Tibial artery (tissue), 4 donors: ENCODE results near the gene NRSN2.
"Not testable (repeated sequence)": the region's sequence is repeated elsewhere in the genome, so short reads cannot be mapped to it uniquely, and the experiment has no call there.

Source experiments
- DNase-seq, 2 donors: peaks; one replicate each; pipeline ENCODE4 v3.0.0-alpha.2; 2019
- H3K27ac ChIP-seq, 2 donors: fragments of 200-600 bp; sonication (generic) in 1 of 2; 1 replicate in 1 of 2; 2 replicates in 1 of 2; pipeline ENCODE4 v1.5.1; 2018 to 2019; ENCODE audit warnings: mild to moderate bottlenecking in 1 of 2
- H3K27me3 ChIP-seq, 2 donors: fragments of 200-600 bp; sonication (generic) in 1 of 2; one replicate each; pipeline versions ENCODE4 v1.5.1 to v1.6.0; 2016 to 2019
- H3K36me3 ChIP-seq, 3 donors: fragments of 200-600 bp; sonication (generic) in 2 of 3; one replicate each; pipeline ENCODE4 v1.5.1; 2016 to 2019; ENCODE audit warnings: mild to moderate bottlenecking in 2 of 3
- H3K4me1 ChIP-seq, 4 donors: fragments of 200-600 bp; sonication (generic) in 2 of 4; 1 replicate in 3 of 4; 2 replicates in 1 of 4; pipeline ENCODE4 v1.5.1; 2016 to 2019
- H3K4me3 ChIP-seq, 2 donors: fragments of 200-600 bp; sonication (generic) in 1 of 2; 1 replicate in 1 of 2; 2 replicates in 1 of 2; pipeline ENCODE4 v1.5.1; 2018 to 2019; ENCODE audit warnings: mild to moderate bottlenecking in 2 of 2
- H3K9me3 ChIP-seq, 3 donors: fragments of 200-600 bp; sonication (generic) in 1 of 3; one replicate each; pipeline ENCODE4 v1.5.1; 2016 to 2019
- intact Hi-C: fragments of 100-400 bp; cut with DNase I; formaldehyde crosslinking; loops from one replicate; pipeline ENCODE4 v1.15.0; 2023; ENCODE audit warnings: low total_unique reads
- TF ChIP-seq, protein P1 (sequence below), 2 experiments: fragments of 200-600 bp in 1 of 2; fragments of 450-650 bp in 1 of 2; IDR thresholded peaks; one replicate each; pipeline ENCODE4 v1.5.1; 2017 to 2019; ENCODE audit warnings: antibody characterized with exemption in 2 of 2, mild to moderate bottlenecking in 1 of 2, moderate library complexity in 1 of 2

Gene NRSN2

DNA sequence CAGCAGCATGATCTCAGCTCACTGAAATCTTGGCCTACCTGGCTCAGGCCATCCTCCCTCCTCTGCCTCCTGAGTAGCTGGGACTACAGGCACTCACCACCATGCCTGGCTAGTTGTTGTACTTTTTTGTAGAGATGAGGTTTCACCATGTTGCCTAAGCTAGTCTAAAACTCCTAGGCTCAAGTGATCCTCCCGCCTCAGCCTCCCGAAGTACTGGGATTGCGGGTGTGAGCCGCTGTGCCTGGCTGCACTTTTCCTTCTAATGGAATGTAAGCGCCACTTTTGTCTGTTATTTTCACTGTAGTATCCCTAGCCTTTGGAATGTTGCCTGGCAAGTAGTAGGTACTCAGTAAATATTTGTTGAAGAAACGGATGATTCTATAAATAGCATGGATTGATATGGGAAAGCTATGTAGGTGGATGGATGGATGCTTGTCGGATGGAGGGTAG, 23.3 kb downstream of the NRSN2 start:
- Histone ChIP-seq H3K9me3 (no peaks in the 10 kb centered on the region), H3K4me3 (no peak overlapping the region), H3K4me1 (peaks cover 0 to 9% (median 0%) of the 10 kb centered on the region in 4 donors), H3K27me3 (no peaks in the 10 kb centered on the region), H3K36me3 (no peaks in the 10 kb centered on the region), H3K27ac (no peak overlapping the region)
- TF ChIP-seq, protein P1, sequence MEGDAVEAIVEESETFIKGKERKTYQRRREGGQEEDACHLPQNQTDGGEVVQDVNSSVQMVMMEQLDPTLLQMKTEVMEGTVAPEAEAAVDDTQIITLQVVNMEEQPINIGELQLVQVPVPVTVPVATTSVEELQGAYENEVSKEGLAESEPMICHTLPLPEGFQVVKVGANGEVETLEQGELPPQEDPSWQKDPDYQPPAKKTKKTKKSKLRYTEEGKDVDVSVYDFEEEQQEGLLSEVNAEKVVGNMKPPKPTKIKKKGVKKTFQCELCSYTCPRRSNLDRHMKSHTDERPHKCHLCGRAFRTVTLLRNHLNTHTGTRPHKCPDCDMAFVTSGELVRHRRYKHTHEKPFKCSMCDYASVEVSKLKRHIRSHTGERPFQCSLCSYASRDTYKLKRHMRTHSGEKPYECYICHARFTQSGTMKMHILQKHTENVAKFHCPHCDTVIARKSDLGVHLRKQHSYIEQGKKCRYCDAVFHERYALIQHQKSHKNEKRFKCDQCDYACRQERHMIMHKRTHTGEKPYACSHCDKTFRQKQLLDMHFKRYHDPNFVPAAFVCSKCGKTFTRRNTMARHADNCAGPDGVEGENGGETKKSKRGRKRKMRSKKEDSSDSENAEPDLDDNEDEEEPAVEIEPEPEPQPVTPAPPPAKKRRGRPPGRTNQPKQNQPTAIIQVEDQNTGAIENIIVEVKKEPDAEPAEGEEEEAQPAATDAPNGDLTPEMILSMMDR (IDR thresholded peaks at IDR 0.05) = no peak
- intact Hi-C loops = no loop called here
- DNase-seq = no peak

DNA sequence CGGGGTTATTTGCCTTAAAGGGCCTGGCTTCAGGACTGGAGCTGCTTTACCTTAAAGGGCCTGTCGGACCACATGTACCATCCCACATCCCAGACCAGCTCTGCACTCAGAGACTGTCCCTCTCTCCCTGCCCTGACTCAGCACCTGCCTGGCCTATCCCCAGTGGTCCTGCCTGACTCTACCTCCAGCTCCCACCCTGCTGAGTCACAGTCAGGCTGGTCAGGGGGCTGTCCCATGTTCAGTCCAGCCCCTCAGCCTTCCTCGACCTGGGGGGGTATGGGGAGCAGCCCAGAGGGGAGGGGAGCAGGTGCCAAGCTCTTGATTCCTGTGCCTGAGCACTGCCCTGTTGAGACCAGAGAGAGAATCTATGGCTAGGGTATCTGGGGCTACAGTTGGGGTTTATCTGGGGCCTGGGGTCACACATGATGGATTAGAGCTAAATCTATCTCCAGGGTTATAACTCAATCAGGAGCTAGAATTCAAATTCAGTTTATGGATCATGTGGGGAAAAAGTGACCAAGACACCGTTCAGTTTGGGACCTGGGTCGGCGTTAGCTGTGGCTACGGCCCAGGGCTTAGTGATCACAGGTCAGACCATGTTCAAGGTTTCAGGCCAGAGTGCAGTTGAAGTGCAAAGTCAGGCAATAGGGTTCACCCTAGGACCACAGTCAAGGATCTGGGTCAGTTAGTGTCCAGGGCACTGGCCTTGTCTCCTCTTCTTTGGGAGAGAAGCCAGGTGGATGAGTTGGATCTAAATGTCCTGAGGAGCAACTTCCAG, 24.3 kb downstream of the NRSN2 start:
- DNase-seq = no peak
- H3K9me3 ChIP-seq = no peaks in the 10 kb centered on the region
- TF ChIP-seq, protein P1 (IDR thresholded peaks at IDR 0.05) = no peak
- H3K36me3 ChIP-seq = no peaks in the 10 kb centered on the region
- no peak overlapping the region for H3K27ac ChIP-seq
- peaks cover 0 to 9% (median 0%) of the 10 kb centered on the region in 4 donors for H3K4me1 ChIP-seq
- intact Hi-C loops = no loop called here
- H3K4me3 ChIP-seq = no peak overlapping the region
- H3K27me3 ChIP-seq = no peaks in the 10 kb centered on the region

DNA sequence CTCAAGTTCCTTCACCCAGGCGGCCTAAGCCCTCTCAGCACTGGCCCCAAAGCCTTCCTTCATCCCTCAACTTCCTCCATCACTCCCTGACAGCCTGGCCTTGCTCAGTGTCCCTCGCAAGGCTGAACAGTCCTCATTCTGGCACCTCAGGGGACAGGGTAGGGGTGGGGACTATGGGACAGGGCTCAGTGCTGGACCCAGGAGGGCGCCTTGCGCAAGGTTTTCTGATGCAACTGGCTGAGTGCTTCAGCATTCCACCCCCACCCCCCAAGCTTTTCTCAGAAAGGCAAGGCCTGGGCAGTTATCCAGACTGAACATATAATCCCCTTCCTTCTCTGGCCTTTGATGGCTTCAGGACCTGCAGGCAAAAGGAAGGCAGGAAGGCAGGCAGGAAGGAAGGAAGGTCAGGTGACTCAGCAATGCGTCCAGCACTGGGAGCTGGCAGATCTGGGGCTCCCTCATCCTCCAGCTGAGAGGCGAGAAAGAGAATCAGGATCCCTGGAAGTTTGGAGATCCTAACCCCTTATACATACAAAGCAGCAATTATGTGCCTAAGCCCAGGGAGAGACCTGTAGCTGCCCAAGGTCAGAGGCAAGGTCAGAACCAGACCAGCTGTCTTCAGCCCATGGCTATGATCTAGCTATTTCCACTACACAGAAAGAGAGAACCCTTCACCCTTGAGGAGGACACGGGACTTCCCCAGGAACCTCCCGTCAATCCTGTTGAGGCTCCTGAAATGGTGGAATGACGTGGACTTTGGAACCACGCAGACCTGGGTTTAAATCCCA, 25.0 kb downstream of the NRSN2 start:
- TF ChIP-seq, protein P1 (IDR thresholded peaks at IDR 0.05) = no peak
- no peak overlapping the region for H3K4me3 ChIP-seq
- H3K9me3 ChIP-seq = no peaks in the 10 kb centered on the region
- H3K27ac ChIP-seq = no peak overlapping the region
- H3K4me1 ChIP-seq = peaks cover 0 to 9% (median 0%) of the 10 kb centered on the region in 4 donors
- no peaks in the 10 kb centered on the region for H3K27me3 ChIP-seq
- H3K36me3 ChIP-seq = no peaks in the 10 kb centered on the region
- peak in 1 of 2 donors; percentile 43 for DNase-seq
- intact Hi-C loops = no loop called here

DNA sequence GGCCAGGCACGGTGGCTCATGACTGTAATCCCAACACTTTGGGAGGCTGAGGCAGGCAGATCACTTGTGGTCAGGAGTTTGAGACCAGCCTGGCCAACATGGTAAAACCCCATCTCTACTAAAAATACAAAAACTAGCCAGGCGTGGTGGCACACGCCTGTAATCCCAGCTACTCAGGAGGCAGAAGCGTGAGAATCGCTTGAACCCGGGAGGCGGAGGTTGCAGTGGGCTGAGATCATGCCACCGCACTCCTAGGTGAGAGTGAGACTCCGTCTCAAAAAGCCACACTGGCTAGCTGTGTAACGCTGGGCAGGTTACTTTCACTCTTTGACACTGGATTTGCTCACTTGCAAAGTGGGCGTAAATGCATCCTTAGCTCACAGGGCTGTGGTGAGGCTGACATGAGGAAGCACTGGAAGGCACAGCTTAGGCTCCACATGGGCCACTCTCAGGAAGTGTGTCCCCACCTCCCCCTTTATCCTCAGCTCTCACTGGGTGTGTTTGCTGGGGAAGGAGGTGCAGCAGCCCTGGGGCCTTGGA, 25.7 kb downstream of the NRSN2 start:
- H3K9me3 ChIP-seq, H3K36me3 ChIP-seq, H3K4me3 ChIP-seq, intact Hi-C loops, DNase-seq, H3K4me1 ChIP-seq, H3K27me3 ChIP-seq, H3K27ac ChIP-seq: not testable (repeated sequence)

DNA sequence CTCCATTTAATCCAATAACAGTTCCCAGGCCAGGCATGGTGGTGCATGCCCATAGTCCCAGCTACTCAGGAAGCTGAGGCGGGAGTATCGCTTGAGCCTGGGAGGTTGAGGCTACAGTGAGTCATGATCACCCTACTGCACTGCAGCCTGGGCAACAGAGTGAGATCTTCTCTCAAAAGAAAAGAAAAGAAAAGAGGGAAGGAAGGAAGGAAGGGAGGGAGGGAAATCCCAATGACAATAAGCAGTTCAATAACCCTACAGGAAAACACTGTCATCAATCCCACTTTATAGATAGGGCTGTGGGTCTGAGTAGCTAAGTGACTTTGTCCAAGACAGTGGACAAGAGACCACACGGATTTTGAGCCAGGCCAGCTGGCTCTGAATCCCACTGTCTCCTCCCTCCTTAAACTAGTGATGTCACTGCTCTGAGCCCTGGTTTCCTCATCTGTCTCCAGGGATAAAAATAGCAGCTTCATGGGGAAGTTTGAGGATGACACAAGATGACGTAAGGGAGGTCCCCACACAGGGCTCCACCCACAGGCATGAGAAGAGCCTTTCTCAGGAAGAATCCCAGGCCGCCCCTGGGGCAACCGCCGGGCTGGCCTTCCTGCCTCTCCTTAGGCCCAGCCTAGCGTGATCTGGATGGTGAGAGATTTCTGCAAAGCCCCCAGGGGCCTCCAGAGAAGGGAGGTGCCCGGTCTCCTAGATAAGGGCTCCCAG, 26.4 kb downstream of the NRSN2 start:
- TF ChIP-seq, protein P1 (IDR thresholded peaks at IDR 0.05) = no peak
- intact Hi-C loops = no loop called here

More for the DNA sequence above, 26.4 kb downstream of the NRSN2 start:
- Histone ChIP-seq H3K27ac (no peak overlapping the region), H3K4me3 (no peak overlapping the region), H3K36me3 (no peaks in the 10 kb centered on the region), H3K4me1 (peaks cover 0 to 9% (median 0%) of the 10 kb centered on the region in 4 donors), H3K27me3 (no peaks in the 10 kb centered on the region), H3K9me3 (no peaks in the 10 kb centered on the region)
- no peak for DNase-seq
